GM19463 (cell line): ENCODE results near the gene CTNNA2.

Experiments used
- ATAC-seq: cut with Tn5 transposase; IDR thresholded peaks from one replicate; pipeline ENCODE4 v1.9.1; 2021; ENCODE audit warnings: mild to moderate bottlenecking, moderate library complexity; ENCODE audit not compliant: unreplicated experiment

The CTNNA2 gene

GRCh38 chr2:79611448-79612016 lies 98.7 kb downstream of the CTNNA2 start:
- ATAC-seq: no peak

- no peak for ATAC-seq
Observed at GRCh38 chr2:79612999-79613398, 100.1 kb downstream of the CTNNA2 start.

GRCh38 chr2:79619442-79619841 lies 106.6 kb downstream of the CTNNA2 start:
- ATAC-seq: no peak

GRCh38 chr2:79619976-79620375 lies 107.1 kb downstream of the CTNNA2 start:
- no peak for ATAC-seq

- ATAC-seq: no peak
Observed at GRCh38 chr2:79620679-79621078, 107.8 kb downstream of the CTNNA2 start.

GRCh38 chr2:79621252-79621651 lies 108.4 kb downstream of the CTNNA2 start:
- ATAC-seq: no peak

GRCh38 chr2:79621755-79622154 lies 108.9 kb downstream of the CTNNA2 start:
- no peak for ATAC-seq

- no peak for ATAC-seq
Observed at GRCh38 chr2:79622508-79622907, 109.7 kb downstream of the CTNNA2 start.

GRCh38 chr2:79627237-79627636 lies 114.4 kb downstream of the CTNNA2 start:
- ATAC-seq: no peak

- ATAC-seq: no peak
Observed at GRCh38 chr2:79630060-79630459, 117.2 kb downstream of the CTNNA2 start.

GRCh38 chr2:79630972-79631557 lies 118.2 kb downstream of the CTNNA2 start:
- ATAC-seq: no peak

- ATAC-seq: no peak
Observed at GRCh38 chr2:79638410-79638809, 125.6 kb downstream of the CTNNA2 start.

- ATAC-seq: no peak
Observed at GRCh38 chr2:79638954-79639353, 126.1 kb downstream of the CTNNA2 start.

- no peak for ATAC-seq
Observed at GRCh38 chr2:79640001-79640400, 127.2 kb downstream of the CTNNA2 start.

- ATAC-seq: no peak
Observed at GRCh38 chr2:79649531-79649930, 136.7 kb downstream of the CTNNA2 start.

- ATAC-seq: no peak
Observed at GRCh38 chr2:79660557-79660956, 147.7 kb downstream of the CTNNA2 start.

GRCh38 chr2:79665091-79665490 lies 152.2 kb downstream of the CTNNA2 start:
- ATAC-seq: no peak

- no peak for ATAC-seq
Observed at GRCh38 chr2:79666430-79666829, 153.6 kb downstream of the CTNNA2 start.

- no peak for ATAC-seq
Observed at GRCh38 chr2:79669714-79670113, 156.9 kb downstream of the CTNNA2 start.

GRCh38 chr2:79670198-79670597 lies 157.3 kb downstream of the CTNNA2 start:
- no peak for ATAC-seq

GRCh38 chr2:79686884-79687283 lies 174.0 kb downstream of the CTNNA2 start:
- ATAC-seq: no peak

GRCh38 chr2:79695248-79695647 lies 182.4 kb downstream of the CTNNA2 start:
- no peak for ATAC-seq

- no peak for ATAC-seq
Observed at GRCh38 chr2:79697200-79697599, 184.3 kb downstream of the CTNNA2 start.
